ENCODE data around the gene ZNF185.
A peak's percentile ranks its signal among the peaks of the same experiment; 100 is the strongest.

The ZNF185 gene

DNA sequence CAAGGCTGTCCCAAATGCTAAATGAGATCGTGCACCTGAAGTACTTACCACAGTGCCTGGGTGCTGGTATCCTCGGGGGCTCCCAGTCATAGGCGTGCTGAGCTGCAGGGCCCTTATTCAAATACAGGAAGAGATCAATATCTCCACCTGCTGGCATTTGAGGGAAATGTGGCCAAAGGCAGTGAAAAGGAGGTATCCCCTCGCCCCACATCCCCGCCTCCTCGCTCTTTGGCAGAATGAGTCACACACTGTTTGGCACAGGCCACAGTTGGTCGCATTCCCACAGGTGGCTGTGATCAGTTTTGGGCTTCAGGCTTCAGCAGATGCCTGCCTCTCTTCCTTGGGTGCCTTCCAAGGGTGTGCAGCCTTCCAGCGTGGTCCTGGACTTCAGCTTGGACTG, 28.4 kb downstream of the ZNF185 start:
- TF ChIP-seq, protein P1, sequence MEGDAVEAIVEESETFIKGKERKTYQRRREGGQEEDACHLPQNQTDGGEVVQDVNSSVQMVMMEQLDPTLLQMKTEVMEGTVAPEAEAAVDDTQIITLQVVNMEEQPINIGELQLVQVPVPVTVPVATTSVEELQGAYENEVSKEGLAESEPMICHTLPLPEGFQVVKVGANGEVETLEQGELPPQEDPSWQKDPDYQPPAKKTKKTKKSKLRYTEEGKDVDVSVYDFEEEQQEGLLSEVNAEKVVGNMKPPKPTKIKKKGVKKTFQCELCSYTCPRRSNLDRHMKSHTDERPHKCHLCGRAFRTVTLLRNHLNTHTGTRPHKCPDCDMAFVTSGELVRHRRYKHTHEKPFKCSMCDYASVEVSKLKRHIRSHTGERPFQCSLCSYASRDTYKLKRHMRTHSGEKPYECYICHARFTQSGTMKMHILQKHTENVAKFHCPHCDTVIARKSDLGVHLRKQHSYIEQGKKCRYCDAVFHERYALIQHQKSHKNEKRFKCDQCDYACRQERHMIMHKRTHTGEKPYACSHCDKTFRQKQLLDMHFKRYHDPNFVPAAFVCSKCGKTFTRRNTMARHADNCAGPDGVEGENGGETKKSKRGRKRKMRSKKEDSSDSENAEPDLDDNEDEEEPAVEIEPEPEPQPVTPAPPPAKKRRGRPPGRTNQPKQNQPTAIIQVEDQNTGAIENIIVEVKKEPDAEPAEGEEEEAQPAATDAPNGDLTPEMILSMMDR (conservative IDR thresholded peaks at IDR 0.05) = peak; percentile 67
- no peak overlapping the region for H3K27ac ChIP-seq

DNA sequence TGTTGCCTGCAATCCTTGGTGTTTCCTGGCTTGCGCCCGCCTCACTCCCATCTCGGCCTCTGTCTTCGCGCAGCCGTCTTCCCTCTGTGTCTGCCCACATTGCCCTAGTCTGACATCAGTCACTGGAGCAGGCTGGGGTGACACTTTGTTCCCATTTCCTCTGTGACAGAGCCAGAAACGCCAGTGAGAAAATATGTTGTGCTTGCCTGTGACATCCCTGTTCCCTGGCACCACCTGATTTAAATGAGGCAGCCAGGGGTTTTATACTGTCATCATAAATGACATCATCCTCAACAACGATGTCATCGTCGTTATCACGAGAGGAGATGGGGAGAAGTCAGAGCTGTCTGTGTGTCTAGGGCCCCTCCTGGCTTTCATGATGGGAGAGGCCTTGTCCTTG, 29.1 kb downstream of the ZNF185 start:
- no peak overlapping the region for H3K27ac ChIP-seq
- TF ChIP-seq, protein P1 (conservative IDR thresholded peaks at IDR 0.05) = no peak

DNA sequence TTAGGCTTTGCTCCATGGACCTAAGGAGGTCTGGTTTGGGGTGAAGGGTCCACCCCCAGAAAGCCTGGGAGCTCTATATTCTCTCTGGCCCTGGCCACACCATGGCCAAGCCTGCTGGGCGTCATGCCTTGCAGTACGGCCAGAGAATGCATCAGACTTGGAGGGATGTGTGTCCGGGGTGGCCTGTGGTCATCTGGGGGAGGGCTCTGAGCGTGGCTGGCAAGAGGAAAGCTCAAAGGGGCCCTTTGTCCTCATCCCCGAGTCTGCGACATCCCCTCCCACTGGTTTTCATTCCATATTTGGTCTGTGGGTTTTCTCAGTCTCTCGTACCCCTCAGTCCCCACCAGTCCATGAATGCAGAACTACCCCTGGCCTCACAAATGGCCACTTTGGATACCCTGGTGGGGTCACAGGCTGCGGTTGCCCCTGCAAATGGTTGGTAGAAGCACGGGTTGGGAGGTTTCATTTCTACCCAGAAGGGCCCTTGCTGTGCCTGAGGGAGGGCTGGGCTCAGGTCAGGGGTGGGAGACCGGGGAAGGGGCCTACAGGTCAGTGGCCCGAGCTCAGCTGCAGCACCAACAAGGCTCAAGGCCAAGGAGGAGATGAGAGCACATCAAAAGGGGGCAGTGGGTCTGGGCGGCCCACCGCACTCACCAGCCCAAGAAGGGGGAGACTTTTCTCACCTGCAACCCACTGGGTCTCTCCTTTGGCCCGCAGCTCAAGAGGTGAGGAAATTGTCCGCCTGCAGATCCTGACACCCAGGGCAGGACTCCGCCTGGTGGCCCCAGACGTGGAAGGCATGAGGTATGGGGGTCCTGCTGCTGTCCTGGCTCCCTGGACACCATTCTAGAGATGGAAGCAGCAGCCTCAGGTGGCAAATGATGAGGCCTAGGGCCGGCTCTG, 30.2 kb downstream of the ZNF185 start:
- no peak overlapping the region for H3K27ac ChIP-seq
- TF ChIP-seq, protein P1 (conservative IDR thresholded peaks at IDR 0.05) = no peak

DNA sequence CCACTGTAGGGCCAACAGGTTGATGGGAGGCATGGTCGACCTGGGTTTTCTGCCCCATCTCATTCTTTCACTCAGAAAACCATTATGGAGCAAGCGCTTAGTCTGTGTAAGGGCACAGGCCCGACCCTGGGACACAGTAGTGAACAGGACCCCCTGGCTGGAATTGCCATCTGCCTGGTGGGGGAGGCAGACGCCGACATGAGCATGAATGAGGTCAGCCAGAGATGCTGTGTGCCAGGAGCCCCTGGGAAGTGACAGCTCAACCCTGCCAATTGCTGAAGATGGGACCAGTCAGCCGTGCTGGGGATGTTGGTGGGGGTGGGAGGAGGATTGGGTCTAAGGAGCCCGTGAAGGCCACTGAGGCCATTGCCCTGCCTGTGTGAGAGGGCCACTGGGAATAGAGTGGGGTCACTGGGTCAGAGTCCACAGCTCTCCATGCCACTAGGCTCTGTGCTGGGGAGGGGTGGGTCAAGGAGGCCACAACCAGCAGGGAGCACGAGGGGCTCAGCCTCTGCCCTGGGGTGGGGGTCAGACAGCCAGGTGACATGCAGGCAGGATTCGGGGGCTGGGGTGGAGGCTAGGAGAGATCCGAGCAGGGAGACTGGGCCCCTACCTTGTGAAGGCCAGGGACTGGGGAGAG, 31.0 kb downstream of the ZNF185 start:
- TF ChIP-seq, protein P1 (conservative IDR thresholded peaks at IDR 0.05) = no peak
- H3K27ac ChIP-seq = no peak overlapping the region

DNA sequence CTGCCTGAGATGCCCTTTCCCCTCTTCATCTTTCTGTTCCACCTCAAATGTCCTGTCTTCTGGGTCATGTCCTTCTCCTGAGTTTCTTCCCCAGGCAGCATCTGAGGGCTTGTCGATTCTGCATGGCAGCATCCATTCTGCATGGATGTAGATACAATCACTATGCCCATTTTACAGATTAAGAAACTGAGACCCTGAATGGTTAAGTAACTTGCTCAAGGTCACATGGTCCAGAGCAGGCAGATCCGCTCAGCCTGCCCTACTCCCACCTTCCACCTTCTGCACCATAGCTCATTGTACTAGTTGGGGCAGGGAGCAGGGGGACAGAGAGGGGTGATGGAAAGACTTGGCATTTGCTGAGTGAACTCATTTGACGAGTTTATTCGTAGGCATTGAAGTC, 32.0 kb downstream of the ZNF185 start:
- TF ChIP-seq, protein P1 (conservative IDR thresholded peaks at IDR 0.05) = no peak
- no peak overlapping the region for H3K27ac ChIP-seq

DNA sequence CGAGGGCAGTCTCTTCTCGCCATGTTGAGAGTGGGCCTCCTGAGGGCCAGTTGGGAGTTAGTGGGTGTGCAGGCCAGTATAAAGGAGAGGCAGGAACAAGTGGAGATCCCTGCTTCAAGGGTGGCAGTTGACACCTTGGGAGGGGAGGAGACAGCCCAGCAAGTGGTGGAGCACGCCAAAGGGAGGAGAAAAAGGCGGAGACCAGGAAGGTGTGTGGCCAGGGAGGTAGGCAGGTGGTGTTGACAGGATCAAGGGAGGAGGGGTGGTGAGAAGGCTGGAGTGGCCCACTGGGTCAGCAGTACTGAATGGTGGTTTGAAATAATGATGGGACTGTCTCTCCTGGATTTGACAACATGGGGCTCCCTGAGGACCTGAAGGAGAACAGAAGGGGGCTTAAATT, 32.6 kb downstream of the ZNF185 start:
- H3K27ac ChIP-seq = no peak overlapping the region
- TF ChIP-seq, protein P1 (conservative IDR thresholded peaks at IDR 0.05) = no peak

DNA sequence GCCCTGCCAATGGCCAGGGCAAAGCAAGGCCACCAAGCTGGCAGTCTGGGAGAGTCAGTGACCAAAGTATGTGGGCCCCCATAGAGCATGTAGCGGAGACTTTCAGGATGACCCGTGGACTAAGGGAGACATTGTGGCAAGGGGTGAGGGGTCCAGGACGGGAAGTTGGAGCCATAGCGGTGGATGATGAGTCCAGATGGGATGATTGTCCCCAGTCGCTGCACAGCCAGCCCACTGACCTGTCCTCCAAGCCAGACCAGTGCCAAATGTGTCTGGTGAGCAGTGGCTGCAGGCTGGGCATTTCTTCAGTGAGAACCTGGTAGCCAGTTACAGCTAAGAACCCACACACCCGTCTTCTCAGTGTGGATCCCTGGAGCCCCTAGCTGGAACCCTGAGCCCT, 34.3 kb downstream of the ZNF185 start:
- no peak overlapping the region for H3K27ac ChIP-seq
- TF ChIP-seq, protein P1 (conservative IDR thresholded peaks at IDR 0.05) = no peak

Measured in VCaP (cell line).